GM18861 (cell line): Measurements from ENCODE around the gene LUZP2.

ENCODE experiments used
- ATAC-seq: cut with Tn5 transposase; IDR thresholded peaks from one replicate; pipeline ENCODE4 v1.9.1; 2021; ENCODE audit not compliant: unreplicated experiment

The LUZP2 gene

GRCh38 chr11:24628224-24628776, 131.4 kb downstream of the LUZP2 start:
- no peak for ATAC-seq

DNA sequence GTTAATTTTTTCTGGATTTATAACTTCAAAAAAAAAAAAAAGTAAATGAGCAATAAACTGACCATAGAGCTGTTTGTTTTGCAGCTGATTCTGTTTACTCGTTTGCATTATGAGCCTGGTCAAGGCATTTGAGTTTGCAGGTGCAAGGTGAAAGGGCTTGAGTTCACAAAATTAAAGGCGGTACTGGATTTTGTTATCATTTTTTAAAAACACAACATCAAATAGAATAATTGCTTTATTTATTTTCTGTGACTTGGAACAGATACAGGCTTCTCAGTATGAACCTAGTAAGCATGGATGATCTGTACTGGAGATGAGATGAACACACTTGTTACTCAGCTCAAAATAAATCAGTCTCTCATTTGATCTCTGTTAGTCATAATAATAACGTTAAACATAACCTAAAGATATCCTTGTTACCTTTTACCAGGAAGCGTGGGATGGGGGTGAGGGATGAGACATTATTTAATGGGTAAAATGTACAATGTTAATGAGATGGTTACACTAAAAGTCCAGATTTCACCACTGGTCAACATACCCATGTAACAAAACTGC, 137.8 kb downstream of the LUZP2 start:
- no peak for ATAC-seq

- ATAC-seq, result no peak
These were observed 138.9 kb downstream of the LUZP2 start for GRCh38 chr11:24635588-24636290.

- ATAC-seq, result no peak
These were observed 139.4 kb downstream of the LUZP2 start for GRCh38 chr11:24636291-24636629.

GRCh38 chr11:24637520-24637919, 140.7 kb downstream of the LUZP2 start:
- ATAC-seq, result no peak

GRCh38 chr11:24642648-24643047, 145.8 kb downstream of the LUZP2 start:
- no peak for ATAC-seq

DNA sequence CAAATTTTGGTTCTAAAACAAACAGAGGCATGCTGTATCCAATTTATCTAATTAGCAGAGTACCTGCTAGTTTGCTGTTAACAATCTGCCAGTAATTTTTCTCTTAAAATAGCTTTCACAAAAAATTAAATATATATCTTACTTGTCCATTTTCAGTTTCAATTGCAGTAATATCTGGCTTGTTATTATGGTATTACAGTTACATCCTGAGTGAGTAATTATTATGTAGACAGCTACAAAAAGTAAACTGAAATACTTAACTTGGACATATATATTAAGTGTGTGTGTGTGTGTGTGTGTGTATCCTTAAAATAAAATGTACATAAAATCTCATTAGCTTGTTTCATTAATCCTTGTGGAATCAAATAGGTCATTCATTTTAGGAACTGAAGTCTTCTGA, 148.7 kb downstream of the LUZP2 start:
- ATAC-seq, result no peak

DNA sequence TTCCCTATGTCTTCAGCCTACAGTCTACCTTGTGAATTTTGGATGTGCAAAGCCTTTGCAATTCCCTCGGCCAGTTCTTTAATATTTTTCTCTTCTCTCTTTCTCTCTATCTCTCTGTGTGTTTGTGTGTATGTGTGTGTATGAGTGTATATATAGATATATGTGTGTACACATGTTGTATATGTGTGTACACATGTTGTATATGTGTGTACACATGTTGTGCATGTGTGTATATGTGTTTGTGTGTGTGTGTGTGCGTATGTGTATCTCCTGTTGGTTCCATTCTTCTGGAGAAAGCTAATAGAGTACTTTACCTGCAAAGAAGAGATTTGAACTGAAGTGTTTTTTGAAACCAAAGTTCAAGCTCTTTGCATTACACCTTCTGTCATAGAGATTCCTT, 155.0 kb downstream of the LUZP2 start:
- no peak for ATAC-seq

- no peak for ATAC-seq
These were observed 157.0 kb downstream of the LUZP2 start for GRCh38 chr11:24653901-24654300.

- ATAC-seq, result no peak
These were observed 164.5 kb downstream of the LUZP2 start for GRCh38 chr11:24661331-24661730.

GRCh38 chr11:24664399-24664798, 167.5 kb downstream of the LUZP2 start:
- no peak for ATAC-seq

DNA sequence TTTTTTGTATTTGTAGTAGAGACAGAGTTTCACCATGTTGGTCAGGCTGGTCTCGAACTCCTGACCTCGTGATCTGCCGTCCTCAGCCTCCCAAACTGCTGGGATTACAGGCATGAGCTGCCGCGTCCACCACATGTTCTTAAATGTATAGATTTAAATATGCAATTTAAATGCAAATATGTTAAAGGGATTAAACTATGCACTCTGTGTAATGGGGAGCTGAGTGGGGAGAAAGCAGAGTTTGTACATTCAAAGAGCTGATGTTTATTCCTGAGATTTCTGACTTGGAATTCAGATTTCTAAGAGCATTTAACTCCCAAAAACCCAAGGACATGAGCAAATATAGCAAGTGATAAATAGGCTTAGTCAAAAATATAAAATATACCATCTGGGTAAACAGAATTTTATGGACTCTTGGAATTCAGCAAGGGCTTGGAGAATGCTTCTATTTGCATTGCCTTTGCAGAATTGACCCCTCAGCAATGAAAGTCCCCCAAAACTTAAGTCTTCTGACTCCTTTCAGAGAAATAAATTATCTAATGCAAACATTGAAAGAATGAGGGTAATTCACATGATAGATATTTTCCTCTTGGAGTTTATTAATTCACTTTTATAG, 170.6 kb downstream of the LUZP2 start:
- no peak for ATAC-seq

DNA sequence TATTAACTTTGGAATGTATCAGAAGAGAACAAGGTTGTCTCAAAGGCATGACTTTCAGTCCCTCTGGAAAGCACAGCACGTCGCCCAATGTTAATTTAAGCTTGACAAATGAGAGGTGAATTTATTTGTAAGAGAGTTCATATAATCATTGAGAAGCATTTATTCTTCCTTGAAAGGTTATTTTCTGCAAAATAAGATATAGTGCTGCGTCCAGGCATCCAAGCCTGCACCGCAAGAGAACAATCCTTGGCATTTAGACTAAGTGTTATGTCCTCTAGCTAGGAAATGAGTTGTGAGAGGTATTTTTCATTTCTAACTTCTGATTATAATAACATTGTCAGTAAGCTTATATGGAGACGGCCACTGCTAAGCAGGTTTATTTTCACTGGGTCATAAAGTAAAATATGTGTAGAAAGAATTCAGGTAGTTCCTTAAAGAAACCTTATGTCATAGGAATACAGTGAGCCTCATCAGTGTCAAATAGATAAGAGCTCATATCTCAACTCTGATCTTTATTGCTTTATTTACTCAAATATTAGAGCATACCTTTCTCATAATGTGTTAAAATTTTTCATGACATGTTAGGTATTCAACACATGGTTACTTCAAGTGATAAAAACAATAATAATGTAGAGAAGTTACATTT, 182.0 kb downstream of the LUZP2 start:
- no peak for ATAC-seq

- ATAC-seq, result no peak
These were observed 183.0 kb downstream of the LUZP2 start for GRCh38 chr11:24679821-24680351.

GRCh38 chr11:24683583-24683982, 186.7 kb downstream of the LUZP2 start:
- no peak for ATAC-seq

GRCh38 chr11:24685821-24686220, 189.0 kb downstream of the LUZP2 start:
- no peak for ATAC-seq

DNA sequence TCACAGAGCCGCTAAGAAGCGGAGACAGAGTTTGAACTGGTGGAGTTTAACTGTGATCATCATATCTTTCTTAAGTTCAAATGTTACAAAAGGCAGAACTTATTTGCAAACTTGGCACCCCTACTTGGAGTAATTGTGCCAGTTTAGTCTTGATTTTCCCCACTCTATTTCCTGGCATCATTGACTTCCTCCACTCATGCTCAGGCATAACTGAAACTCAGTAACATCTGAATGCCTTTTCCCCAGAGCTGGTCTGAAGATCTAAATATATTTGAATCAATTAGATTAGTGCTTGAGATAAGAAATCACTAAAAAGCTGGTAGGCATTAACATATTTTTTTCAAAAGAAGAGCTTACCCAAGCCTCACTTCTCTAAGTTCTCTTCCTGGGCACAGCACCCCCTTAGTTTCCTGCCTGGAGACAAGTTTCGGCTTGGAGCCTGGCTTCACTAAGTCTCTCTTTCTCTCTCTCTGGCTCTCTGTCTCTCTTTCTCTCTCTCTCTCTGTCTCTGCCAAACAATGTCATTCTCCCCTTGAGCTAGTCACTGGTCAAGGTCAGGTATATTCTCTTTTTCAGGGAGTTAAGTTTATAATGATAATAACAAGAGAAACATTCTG, 190.8 kb downstream of the LUZP2 start:
- no peak for ATAC-seq

DNA sequence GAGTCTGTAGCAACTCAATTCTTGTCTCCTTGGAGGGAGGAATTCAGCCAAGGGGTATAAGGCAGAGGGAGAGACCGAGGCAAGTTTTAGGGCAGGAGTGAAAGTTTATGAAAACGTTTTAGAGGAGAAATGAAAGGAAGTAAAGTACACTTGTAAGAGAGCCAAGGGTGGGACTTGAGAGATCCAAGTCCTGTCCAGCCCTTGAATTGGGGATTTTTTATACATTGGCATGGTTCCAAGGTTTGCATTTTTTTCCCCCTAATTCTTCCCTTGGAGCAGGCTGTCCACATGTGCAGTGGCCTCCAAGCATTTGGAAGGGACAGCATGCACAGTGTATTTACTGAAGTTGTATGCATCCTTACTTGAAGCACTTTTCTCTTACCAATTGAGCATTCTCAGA, 192.1 kb downstream of the LUZP2 start:
- ATAC-seq, result no peak

DNA sequence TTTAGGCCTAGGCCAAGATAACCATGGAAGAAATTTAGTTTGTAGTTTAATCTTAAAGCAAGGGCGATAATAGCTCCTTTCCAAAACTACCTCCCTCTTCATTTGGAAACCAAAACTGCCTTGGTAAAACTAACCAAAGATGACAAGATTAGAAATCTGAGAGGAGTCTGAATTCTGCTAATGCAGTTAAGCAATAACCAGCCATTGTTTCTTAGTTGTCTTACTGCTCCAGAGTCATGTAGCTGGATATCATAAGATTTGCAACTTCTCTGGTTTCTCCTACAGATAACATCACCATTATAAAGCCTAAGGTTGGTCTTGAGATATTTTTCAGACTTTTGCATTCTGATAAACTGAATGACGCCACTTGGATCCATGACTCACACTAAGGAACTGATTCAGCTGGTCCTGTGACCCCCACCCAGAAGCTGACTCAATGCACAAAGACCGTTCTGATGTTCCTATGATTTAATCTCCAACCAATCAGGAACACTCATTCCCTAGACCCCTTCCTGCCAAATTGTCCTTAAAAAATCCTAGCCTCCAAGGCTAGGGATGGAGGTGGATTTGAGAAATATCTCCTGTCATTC, 200.8 kb downstream of the LUZP2 start:
- no peak for ATAC-seq

DNA sequence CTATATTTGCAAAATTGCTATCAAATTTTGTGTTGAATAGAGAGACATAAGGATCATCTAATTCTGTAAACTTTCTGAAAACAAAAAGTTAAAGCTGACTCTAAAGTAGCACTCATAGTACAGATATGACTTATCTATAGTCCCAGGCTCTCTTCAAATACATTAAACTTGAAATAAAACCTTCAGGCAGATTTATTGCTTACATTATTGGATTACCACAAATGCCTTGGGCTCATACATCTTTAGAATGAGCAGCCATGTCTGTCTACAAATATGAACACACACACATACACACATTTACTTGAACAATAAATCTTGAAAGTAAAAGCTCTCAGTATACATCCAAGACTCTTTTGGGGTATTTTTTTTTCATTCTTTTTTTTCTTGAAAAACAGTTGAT, 207.9 kb downstream of the LUZP2 start:
- no peak for ATAC-seq

- no peak for ATAC-seq
These were observed 208.6 kb downstream of the LUZP2 start for GRCh38 chr11:24705474-24705873.
